OCI-LY7 (cell line): Measurements from ENCODE around the gene KCNQ1.

Experiments
- EZH2phosphoT487 ChIP-seq: fragments of 200-600 bp; sonication (generic); IDR thresholded peaks from 2 replicates; pipeline ENCODE4 v1.6.1; 2018; ENCODE audit warnings: low read depth, borderline replicate concordance, mild to moderate bottlenecking, mixed run types, antibody characterized with exemption, low read length, moderate library complexity, mixed read lengths
- TF ChIP-seq, protein P1 (sequence below): fragments of 200-600 bp; sonication (generic); conservative IDR thresholded peaks from 2 replicates; pipeline ENCODE4 v1.5.1; 2014; ENCODE audit warnings: mild to moderate bottlenecking, antibody characterized with exemption, low read length, moderate library complexity, mixed read lengths

DNA sequence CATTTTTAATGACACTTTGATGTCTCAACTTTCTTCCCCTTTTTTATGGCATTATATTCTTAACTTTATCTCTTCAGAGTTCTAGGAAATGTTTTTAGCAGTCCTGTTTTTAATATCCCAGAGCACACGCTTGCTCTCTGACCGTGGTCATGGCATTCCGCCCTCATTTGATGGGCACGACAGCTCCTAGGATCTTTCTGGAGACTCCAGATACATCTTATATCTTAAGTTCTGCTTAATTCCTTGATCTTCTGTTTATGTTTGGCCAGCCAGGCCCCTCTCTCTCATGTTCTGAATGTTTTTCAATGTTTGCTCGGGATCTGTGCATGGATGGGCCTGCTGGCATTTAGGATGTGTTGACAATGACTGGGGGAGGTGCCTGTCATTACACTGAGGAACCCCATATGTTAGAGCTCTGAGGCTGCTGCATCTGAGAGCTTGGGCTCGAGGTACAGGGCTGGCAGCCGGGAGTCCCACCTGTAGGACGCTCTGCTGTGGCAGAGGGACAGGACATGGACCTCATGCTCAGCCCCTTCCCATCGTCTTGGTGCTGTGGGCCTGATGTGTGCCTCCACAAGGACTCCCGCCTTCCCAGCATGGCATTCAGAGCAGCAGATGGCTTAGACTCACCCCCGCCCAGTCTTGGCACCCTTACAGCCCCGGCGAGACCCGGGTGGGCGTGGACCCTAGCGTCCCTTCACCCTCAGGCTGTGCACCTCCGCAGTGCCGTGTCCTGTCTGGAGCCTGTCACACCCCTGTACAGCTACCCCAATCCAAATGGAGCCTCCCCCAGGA, 365.8 kb downstream of the KCNQ1 start:
- TF ChIP-seq, protein P1, sequence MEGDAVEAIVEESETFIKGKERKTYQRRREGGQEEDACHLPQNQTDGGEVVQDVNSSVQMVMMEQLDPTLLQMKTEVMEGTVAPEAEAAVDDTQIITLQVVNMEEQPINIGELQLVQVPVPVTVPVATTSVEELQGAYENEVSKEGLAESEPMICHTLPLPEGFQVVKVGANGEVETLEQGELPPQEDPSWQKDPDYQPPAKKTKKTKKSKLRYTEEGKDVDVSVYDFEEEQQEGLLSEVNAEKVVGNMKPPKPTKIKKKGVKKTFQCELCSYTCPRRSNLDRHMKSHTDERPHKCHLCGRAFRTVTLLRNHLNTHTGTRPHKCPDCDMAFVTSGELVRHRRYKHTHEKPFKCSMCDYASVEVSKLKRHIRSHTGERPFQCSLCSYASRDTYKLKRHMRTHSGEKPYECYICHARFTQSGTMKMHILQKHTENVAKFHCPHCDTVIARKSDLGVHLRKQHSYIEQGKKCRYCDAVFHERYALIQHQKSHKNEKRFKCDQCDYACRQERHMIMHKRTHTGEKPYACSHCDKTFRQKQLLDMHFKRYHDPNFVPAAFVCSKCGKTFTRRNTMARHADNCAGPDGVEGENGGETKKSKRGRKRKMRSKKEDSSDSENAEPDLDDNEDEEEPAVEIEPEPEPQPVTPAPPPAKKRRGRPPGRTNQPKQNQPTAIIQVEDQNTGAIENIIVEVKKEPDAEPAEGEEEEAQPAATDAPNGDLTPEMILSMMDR, result no peak
- no peak for TF ChIP-seq EZH2phosphoT487
